Spinal cord (tissue), 10 donors: ENCODE data around the gene IGFL4. TPM values are rescaled to one million over a fixed set of nuclear protein-coding genes. Genes with fewer than 3 reads are reported as not detected.

Experiments
- DNase-seq, 6 donors: peaks; one replicate each; pipeline versions ENCODE4 v3.0.0 to v3.0.0-alpha.2; 2013 to 2015; ENCODE audit warnings: low spot score in 6 of 6, low read depth in 4 of 6
- H3K27ac ChIP-seq: one replicate; pipeline ENCODE4 v1.5.1; 2013; ENCODE audit warnings: low read depth, low read length, control low read depth
- H3K27me3 ChIP-seq: one replicate; pipeline ENCODE4 v1.6.1; 2013; ENCODE audit warnings: low read length; ENCODE audit not compliant: control insufficient read depth, insufficient read depth
- H3K36me3 ChIP-seq: one replicate; pipeline ENCODE4 v1.6.1; 2013; ENCODE audit warnings: low read length; ENCODE audit not compliant: control insufficient read depth, insufficient read depth
- H3K4me1 ChIP-seq: one replicate; pipeline ENCODE4 v1.6.1; 2013; ENCODE audit warnings: low read length; ENCODE audit not compliant: control insufficient read depth, insufficient read depth
- H3K4me3 ChIP-seq: one replicate; pipeline ENCODE4 v1.5.1; 2013; ENCODE audit warnings: low read depth, low read length, control low read depth
- H3K9me3 ChIP-seq: one replicate; pipeline ENCODE4 v1.6.1; 2013; ENCODE audit warnings: low read length; ENCODE audit not compliant: control insufficient read depth, insufficient read depth
- WGBS: methylation state at CpG from one replicate; pipeline ENCODE4 v1.1.5; 2013; ENCODE audit warnings: missing lambda C conversion rate; ENCODE audit not compliant: insufficient coverage; 5-methylcytosine and 5-hydroxymethylcytosine counted together
- polyA plus RNA-seq, 2 donors: library from polyadenylated mRNA; unstranded; fragments of 120-200 nt; gene quantifications; one replicate each; pipeline ENCODE4 v1.2.1, GENCODE V29; 2013; ENCODE audit not compliant: insufficient read length in 2 of 2
- total RNA-seq, 2 donors: library from RNA; depleted of rRNA in 1 of 2; stranded (reverse); fragments of 120-200 nt in 1 of 2; fragments of >200 nt in 1 of 2; gene quantifications; one replicate each; pipeline versions ENCODE4 v1.2.3 to v1.2.4, GENCODE V29; 2013 to 2014
- donor health status: healthy.

Gene IGFL4
- total and polyA plus RNA-seq, 4 donors, result 1.6 to 12.0 (median 5.7) TPM

DNA sequence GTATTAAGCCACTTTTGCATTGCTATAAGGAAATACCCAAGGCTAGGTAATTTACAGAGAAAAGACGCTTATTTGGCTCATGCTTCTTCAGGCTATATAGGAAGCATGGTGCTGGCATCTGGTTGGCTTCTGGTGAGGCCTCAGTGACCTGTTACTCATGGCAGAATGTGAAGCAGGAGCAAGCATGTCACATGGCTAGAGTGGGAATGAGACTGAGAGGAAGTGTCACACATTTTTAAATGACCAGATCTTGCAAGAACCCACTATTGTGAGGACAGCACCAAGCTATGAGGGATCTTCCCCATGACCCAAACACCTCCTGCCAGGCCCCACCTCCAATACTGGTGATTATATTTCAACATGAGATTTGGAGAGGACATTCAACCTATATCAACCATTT, 25.7 kb upstream of the IGFL4 start:
- no peak for DNase-seq
- 100% methylated on average over 1 of the region's 1 CpG for WGBS
- Histone ChIP-seq H3K9me3 (no peaks in the 10 kb centered on the region), H3K4me1 (no peaks in the 10 kb centered on the region), H3K4me3 (no peak overlapping the region), H3K36me3 (no peaks in the 10 kb centered on the region), H3K27ac (no peak overlapping the region), H3K27me3 (peaks cover 2% of the 10 kb centered on the region)

DNA sequence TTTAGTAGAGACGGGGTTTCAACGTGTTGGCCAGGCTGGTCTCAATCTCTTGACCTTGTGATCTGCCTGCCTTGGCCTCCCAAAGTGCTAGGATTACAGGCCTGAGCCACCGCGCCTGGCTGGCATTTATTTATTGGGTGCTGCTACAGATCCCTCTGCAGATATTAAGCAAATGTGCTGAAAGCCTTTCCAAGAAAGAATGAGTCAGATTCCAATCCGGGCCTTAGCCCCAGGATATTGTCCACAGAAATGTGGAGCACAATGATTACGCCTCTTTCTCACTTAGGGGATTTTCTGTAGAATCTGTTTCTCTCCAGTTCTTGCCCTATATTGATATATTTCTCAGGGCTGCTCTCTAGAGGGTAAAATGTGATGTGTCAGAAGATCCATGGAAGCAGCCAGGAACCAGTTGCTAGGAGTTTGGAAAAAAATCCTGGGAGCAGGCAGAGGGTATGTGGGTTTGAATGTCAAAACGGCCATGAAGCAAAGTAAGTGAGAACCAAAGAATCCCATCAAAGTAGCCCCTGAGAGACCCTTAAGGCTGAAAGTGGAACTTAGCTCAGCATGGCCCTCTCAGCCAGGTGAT, 24.8 kb upstream of the IGFL4 start:
- Histone ChIP-seq H3K4me1 (no peaks in the 10 kb centered on the region), H3K27ac (no peak overlapping the region), H3K36me3 (no peaks in the 10 kb centered on the region), H3K9me3 (no peaks in the 10 kb centered on the region), H3K4me3 (no peak overlapping the region), H3K27me3 (no peaks in the 10 kb centered on the region)
- 51% methylated on average over 7 of the region's 7 CpGs for WGBS
- no peak for DNase-seq

DNA sequence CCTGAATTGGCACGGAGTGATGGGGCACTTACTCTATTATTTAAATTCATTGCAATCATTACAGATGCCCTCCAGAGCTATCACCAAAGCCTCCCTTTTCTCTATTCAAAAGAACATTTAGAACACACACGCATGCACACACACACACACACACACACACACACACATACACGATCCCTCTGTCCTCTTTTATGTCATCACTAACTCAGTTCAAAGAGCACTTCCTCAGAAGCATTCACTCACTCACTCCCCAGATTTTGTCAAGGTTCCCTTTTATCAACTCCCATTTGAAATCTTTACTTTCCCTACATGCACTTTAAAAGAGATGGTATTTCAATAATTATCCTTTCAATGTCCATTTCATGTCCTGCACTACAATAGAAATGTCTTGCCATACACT, 22.4 kb upstream of the IGFL4 start:
- H3K4me3 ChIP-seq, result no peak overlapping the region
- no peaks in the 10 kb centered on the region for H3K4me1 ChIP-seq
- DNase-seq, result no peak
- H3K27ac ChIP-seq, result no peak overlapping the region
- H3K9me3 ChIP-seq, result no peaks in the 10 kb centered on the region
- WGBS, result 54% methylated on average over 3 of the region's 3 CpGs
- H3K27me3 ChIP-seq, result no peaks in the 10 kb centered on the region
- peaks cover 2% of the 10 kb centered on the region for H3K36me3 ChIP-seq

DNA sequence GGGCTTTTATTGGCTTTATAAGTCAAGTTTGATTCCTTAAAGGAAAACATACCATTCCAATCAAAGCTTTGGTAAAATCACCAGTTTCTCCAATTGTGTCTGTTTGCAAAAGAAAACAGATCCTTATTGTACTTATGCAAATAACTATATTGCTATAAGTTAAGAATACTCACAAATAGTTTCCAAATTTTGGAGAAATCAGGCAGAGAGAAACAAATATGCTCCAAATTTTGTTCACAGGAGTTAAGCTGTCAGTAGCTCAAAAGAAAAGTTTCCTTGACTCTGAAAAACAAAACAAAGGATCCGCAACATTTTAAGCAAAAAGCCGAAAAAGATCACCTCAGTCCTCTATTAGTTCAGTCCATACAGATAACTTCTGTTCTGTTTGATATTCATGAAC, 19.2 kb upstream of the IGFL4 start:
- DNase-seq, result no peak
- whole genome bisulfite sequencing, result 100% methylated on average over 2 of the region's 2 CpGs
- H3K36me3 ChIP-seq, result peaks cover 2% of the 10 kb centered on the region
- no peaks in the 10 kb centered on the region for H3K4me1 ChIP-seq
- H3K4me3 ChIP-seq, result no peak overlapping the region
- no peak overlapping the region for H3K27ac ChIP-seq
- no peaks in the 10 kb centered on the region for H3K27me3 ChIP-seq
- H3K9me3 ChIP-seq, result no peaks in the 10 kb centered on the region

DNA sequence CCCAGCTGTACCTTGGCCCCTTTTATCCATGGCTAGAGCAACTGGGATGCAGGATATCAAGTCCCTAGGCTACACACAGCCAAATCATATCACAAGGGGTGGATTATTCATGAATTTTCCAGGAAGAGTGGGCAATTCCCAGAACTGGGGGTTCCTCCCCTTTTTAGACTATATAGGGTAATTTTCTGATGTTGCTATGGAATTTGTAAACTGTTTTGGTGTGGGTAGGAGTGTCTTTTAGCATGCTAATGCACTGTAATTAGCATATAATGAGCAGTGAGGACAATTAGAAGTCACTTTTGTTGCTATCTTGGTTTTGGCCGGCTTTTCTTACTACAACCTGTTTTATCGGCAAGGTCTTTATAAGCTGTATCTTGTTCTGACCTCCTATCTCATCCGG, 18.0 kb upstream of the IGFL4 start:
- peaks cover 2% of the 10 kb centered on the region for H3K27me3 ChIP-seq
- H3K27ac ChIP-seq, result no peak overlapping the region
- H3K4me1 ChIP-seq, result no peaks in the 10 kb centered on the region
- 94% methylated on average over 3 of the region's 3 CpGs for WGBS
- peaks cover 2% of the 10 kb centered on the region for H3K36me3 ChIP-seq
- DNase-seq, result no peak
- H3K4me3 ChIP-seq, result no peak overlapping the region
- H3K9me3 ChIP-seq, result peaks cover 1% of the 10 kb centered on the region

DNA sequence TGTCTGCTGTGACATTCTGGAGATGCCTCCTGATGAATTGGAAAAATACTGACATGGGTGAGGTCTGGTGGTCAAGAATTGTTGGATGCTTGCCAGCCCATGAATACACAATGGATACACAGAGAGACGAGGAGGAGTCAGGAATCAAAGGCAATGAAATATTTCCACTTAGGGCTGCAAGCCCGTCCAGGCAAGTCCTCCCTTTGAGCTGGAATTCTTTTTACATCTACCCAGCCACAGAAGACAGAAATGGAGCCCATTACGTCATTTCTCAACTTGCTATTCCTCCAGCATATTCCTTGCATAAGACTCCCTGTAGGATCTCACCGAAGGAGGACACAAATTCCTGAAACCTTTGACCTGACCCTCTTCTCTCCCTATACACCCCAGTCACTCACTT, 15.7 kb upstream of the IGFL4 start:
- peaks cover 1% of the 10 kb centered on the region for H3K9me3 ChIP-seq
- peaks cover 2% of the 10 kb centered on the region for H3K27me3 ChIP-seq
- H3K4me3 ChIP-seq, result no peak overlapping the region
- peaks cover 2% of the 10 kb centered on the region for H3K36me3 ChIP-seq
- no peaks in the 10 kb centered on the region for H3K4me1 ChIP-seq
- no peak for DNase-seq
- peak overlapping the region; percentile 37 for H3K27ac ChIP-seq
- WGBS, result 41% methylated on average over 4 of the region's 4 CpGs

DNA sequence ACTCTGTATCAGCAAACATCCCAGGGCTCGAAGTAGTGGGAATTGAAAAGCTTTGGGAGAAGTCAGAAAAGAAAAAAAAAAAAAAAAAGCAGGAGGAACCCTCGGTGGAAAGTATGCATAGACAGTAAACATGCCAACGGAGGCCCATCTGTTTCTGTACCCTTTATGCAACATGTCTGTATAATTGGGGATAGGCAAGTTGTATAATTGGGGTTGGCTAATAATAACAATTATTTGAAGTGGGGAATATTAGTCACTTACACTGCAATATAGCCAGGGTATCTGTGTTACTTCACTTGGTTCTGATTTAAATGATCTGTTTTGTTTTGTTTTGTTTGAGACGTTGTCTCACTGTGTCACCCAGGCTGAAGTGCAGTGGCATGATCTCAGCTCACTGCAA, 12.1 kb upstream of the IGFL4 start:
- no peak overlapping the region for H3K27ac ChIP-seq
- H3K4me3 ChIP-seq, result no peak overlapping the region
- WGBS, result no CpG with 5 or more reads among the region's 4 CpGs
- no peak for DNase-seq
- H3K36me3 ChIP-seq, result no peaks in the 10 kb centered on the region
- peaks cover 1% of the 10 kb centered on the region for H3K9me3 ChIP-seq
- no peaks in the 10 kb centered on the region for H3K4me1 ChIP-seq
- peaks cover 2% of the 10 kb centered on the region for H3K27me3 ChIP-seq

DNA sequence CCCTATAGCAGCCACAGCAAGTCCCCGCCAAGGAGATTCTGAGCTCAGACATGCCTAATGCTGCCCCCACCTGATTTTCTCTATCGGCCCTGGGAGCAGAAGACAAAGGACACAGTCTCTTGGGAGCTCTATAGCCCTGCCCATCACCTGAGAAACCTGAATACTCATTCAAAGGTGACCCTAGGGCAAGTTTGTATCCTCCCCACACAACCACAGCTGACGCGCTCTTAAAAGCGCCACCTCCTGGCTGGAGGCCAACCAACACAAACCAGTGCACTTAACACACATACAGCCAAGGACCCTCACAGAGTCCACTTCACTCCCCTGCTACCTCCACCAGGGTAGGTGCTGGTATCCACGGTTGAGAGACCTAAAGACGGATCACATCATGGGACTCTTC, 8.8 kb upstream of the IGFL4 start:
- 32% methylated on average over 7 of the region's 7 CpGs for WGBS
- Histone ChIP-seq H3K27me3 (no peaks in the 10 kb centered on the region), H3K4me3 (no peak overlapping the region), H3K36me3 (no peaks in the 10 kb centered on the region), H3K27ac (no peak overlapping the region), H3K4me1 (no peaks in the 10 kb centered on the region), H3K9me3 (no peaks in the 10 kb centered on the region)
- DNase-seq, result no peak

DNA sequence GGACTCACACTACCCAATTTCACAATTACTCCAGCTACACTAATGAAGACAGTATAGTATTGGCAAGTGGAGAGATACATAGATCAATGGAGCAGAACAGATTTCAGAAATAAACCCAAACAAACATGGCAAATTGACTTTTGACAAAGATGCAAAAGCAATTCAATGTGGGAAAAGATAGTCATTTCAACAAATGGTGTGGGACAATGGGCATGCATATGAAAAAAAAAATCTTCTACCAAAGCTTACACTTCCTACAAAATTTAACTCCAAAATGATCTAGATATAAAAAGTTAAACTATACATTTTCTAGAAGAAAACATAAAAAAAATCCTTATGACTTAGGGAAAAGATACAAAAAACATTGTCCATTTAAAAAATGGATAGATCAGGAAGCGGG, 2.7 kb upstream of the IGFL4 start:
- no peaks in the 10 kb centered on the region for H3K9me3 ChIP-seq
- no peak for DNase-seq
- H3K36me3 ChIP-seq, result peaks cover 3% of the 10 kb centered on the region
- no CpG with 5 or more reads among the region's 1 CpG for WGBS
- H3K4me3 ChIP-seq, result no peak overlapping the region
- no peaks in the 10 kb centered on the region for H3K4me1 ChIP-seq
- no peak overlapping the region for H3K27ac ChIP-seq
- H3K27me3 ChIP-seq, result no peaks in the 10 kb centered on the region

DNA sequence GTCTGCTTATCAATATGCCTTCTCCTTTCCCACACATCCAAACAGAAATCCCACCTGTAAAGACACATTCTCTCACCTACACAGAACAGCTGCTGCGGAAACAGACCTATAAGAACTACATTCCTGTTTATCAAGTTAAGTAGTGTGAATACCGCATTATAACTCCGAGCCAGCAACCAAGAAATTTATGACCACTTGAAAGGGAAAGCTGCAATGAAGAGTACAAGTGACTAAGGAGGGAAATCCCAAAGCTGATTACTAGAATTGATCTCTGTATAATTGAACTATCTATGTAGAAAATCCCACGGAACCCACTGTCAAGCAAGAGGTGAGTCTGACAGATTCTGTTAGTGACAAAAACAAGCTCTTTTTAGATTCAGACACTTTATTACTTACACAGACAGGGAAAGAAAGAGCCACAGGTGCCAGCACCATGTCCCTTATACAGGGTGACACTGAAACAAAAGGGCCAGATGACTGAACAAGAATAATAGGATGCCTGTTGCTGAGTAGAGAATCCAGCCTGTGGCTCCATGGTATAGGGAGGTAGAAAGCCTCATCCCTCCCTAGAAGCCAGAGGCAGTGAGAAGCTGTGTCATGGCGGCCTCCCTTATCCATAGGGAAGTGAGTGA, 1.6 kb upstream of the IGFL4 start:
- peaks cover 3% of the 10 kb centered on the region for H3K36me3 ChIP-seq
- H3K27me3 ChIP-seq, result no peaks in the 10 kb centered on the region
- no peaks in the 10 kb centered on the region for H3K4me1 ChIP-seq
- no peak overlapping the region for H3K27ac ChIP-seq
- 60% methylated on average over 1 of the region's 5 CpGs for WGBS
- DNase-seq, result no peak
- H3K4me3 ChIP-seq, result no peak overlapping the region
- no peaks in the 10 kb centered on the region for H3K9me3 ChIP-seq
